Measurements from ENCODE around the gene HTRA1. TPM values are rescaled to one million over a fixed set of nuclear protein-coding genes. Genes with fewer than 3 reads are reported as not detected.

The HTRA1 gene
- total and polyA plus RNA-seq, 7 donors, result 22.7 to 162 (median 119) TPM

DNA sequence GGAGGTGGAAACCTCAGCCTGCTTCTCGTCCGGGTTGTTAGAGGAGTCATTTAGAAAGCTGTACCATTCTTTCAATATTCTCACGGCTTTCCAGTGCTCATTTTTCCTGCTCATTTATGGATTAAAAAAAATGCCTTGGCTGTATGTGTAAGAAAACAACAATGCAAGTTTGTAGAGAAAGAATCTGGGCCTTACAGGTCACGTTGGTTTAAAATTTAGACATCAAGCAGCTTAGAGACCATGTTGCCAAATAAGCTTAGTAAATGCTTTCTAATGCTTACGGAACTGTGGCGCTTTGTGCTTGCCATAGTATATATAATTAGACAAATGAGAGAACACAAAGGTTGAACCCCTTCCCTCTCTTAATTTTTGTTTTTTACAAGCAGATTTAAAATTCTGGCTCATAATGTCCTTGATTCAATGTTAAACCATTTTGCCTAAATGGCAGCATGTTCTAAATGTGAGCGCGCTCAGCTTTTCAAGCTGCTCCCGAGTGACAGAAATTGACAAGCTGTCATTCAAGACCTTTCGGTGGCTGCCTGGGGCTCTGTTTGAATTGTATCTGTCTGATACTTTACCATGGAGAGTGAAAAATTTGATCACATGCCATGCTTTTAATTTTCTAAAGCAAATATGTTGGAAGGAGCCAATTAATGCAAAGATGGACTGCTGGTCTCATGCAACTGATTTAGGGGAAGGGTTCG, 5.8 kb upstream of the HTRA1 start:
- Histone ChIP-seq H3K9me3 (no peaks in the 10 kb centered on the region), H3K4me3 (no peak overlapping the region), H3K36me3 (no peaks in the 10 kb centered on the region), H3K27me3 (no peaks in the 10 kb centered on the region), H3K27ac (no peak overlapping the region), H3K4me1 (peaks cover 0 to 6% (median 3%) of the 10 kb centered on the region in 4 donors)
- intact Hi-C loops (cut with DNase I), result no loop called here
- DNase-seq, result no peak
- TF ChIP-seq EP300 (IDR thresholded peaks at IDR 0.05), result no peak
- 91 to 92% methylated on average over 11 of the region's 11 CpGs for WGBS, 2 donors

DNA sequence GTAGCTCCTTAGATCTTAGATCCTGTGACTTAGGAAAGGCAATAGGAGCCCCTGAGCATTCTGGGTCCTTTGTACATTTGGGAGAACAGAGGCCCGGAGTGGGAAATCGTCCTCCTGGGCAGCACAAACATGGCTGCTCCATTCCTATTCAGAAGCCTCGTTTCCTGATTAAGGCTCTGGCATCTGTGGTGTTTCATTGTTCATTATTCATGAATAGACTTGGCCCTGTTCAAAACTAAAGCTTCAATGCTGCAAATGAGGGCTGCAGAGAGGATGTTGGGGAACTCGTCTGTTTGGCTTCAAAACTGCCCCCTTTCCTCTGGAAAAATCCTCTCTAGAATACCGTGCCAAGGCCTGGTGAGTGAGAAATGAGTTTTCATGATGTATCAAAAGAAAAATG, 3.4 kb upstream of the HTRA1 start:
- no peak overlapping the region for H3K27ac ChIP-seq
- no peak overlapping the region for H3K4me3 ChIP-seq
- no peak for DNase-seq
- peaks cover 3 to 15% (median 8%) of the 10 kb centered on the region in 4 donors for H3K4me1 ChIP-seq
- no peaks in the 10 kb centered on the region for H3K27me3 ChIP-seq
- intact Hi-C loops (cut with DNase I), result no loop called here
- no peaks in the 10 kb centered on the region for H3K36me3 ChIP-seq
- TF ChIP-seq, protein P1, sequence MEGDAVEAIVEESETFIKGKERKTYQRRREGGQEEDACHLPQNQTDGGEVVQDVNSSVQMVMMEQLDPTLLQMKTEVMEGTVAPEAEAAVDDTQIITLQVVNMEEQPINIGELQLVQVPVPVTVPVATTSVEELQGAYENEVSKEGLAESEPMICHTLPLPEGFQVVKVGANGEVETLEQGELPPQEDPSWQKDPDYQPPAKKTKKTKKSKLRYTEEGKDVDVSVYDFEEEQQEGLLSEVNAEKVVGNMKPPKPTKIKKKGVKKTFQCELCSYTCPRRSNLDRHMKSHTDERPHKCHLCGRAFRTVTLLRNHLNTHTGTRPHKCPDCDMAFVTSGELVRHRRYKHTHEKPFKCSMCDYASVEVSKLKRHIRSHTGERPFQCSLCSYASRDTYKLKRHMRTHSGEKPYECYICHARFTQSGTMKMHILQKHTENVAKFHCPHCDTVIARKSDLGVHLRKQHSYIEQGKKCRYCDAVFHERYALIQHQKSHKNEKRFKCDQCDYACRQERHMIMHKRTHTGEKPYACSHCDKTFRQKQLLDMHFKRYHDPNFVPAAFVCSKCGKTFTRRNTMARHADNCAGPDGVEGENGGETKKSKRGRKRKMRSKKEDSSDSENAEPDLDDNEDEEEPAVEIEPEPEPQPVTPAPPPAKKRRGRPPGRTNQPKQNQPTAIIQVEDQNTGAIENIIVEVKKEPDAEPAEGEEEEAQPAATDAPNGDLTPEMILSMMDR (IDR thresholded peaks at IDR 0.05), result no peak
- TF ChIP-seq EP300 (IDR thresholded peaks at IDR 0.05) (no peak), POLR2AphosphoS5 (IDR thresholded peaks at IDR 0.05) (no peak), POLR2A (IDR thresholded peaks at IDR 0.05) (no peak)
- H3K9me3 ChIP-seq, result no peaks in the 10 kb centered on the region
- WGBS, 2 donors, result 73 to 75% methylated on average over 5 of the region's 5 CpGs

DNA sequence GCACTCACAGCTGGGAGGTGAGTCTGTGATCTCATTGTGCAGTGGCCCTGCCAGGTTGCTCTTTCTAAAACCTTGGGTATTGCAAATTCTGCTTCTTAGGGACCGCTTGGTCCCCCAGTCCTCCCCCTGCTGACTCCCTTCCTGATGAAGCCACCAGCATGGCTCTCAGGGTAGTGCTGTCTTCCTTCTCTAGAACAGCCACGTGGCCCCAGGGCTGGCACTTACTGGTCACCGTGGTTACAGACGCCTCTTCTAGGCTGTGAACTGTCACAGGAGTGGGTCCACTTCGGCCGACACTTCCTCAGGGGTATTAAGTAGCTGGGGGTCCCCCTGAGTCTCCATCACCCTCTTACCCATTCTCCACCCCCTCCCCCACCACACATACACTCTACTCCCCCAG, 2.7 kb upstream of the HTRA1 start:
- Histone ChIP-seq H3K4me1 (peaks cover 3 to 22% (median 15%) of the 10 kb centered on the region in 4 donors), H3K27me3 (no peaks in the 10 kb centered on the region), H3K4me3 (no peak overlapping the region), H3K36me3 (no peaks in the 10 kb centered on the region), H3K27ac (no peak overlapping the region), H3K9me3 (no peaks in the 10 kb centered on the region)
- intact Hi-C loops (cut with DNase I), result no loop called here
- WGBS, 2 donors, result 65 to 70% methylated on average over 6 of the region's 6 CpGs
- no peak for DNase-seq
- TF ChIP-seq, protein P1 (IDR thresholded peaks at IDR 0.05), result no peak
- TF ChIP-seq POLR2AphosphoS5 (IDR thresholded peaks at IDR 0.05) (no peak), EP300 (IDR thresholded peaks at IDR 0.05) (no peak), POLR2A (IDR thresholded peaks at IDR 0.05) (no peak)

DNA sequence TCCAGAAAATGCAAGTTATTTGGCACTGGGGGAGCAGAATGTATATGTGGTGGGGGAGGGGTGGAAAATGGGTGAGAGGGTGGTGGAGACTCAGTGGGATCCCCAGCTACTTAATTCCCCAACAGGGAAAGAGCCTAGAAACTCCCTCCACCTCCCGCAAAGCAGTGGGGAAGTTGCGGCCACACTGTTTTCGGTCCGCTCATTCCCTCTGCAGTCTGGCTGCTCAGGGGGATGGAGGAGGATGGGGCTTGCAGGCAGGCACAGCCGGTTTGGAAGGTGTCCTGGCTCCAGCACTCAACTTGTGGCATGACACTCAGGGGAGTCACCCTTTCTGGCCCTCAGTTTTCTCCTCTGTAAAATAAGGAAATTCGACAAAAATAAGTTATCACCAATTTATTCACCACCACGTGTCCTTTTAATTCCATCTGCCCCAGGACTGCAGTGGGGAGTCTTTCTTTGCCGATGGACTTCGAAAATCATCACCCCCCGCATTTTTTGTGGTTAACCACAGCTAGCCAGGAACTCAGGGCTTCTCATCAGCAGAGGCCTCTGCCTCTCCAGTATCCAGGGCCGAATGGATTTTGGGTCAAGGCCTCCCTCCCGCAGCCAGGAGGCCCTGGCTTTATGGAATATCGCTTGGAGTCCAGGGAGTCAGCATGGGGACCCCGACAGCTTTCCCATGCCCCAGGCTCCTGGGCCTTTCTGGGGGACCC, 1.6 kb upstream of the HTRA1 start:
- DNase-seq, result no peak
- TF ChIP-seq EP300 (IDR thresholded peaks at IDR 0.05), result no peak
- intact Hi-C loops (cut with DNase I), result loop anchor here (5.0 kb wide), 1 partner anchor 108 kb away; no protein-coding TSS in a partner anchor
- Histone ChIP-seq H3K36me3 (no peaks in the 10 kb centered on the region), H3K4me1 (peaks cover 3 to 32% (median 23%) of the 10 kb centered on the region in 4 donors), H3K9me3 (no peaks in the 10 kb centered on the region), H3K4me3 (no peak overlapping the region), H3K27ac (no peak overlapping the region), H3K27me3 (no peaks in the 10 kb centered on the region)
- WGBS, 2 donors, result 63 to 71% methylated on average over 14 of the region's 14 CpGs

DNA sequence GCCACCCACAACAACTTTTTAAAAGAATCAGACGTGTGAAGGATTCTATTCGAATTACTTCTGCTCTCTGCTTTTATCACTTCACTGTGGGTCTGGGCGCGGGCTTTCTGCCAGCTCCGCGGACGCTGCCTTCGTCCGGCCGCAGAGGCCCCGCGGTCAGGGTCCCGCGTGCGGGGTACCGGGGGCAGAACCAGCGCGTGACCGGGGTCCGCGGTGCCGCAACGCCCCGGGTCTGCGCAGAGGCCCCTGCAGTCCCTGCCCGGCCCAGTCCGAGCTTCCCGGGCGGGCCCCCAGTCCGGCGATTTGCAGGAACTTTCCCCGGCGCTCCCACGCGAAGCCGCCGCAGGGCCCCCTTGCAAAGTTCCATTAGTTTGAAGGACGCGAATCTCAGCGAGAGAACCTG, 461 bp upstream of the HTRA1 start:
- intact Hi-C loops (cut with DNase I), result loop anchor here (5.0 kb wide), 1 partner anchor 106 kb away; no protein-coding TSS in a partner anchor
- TF ChIP-seq POLR2AphosphoS5 (IDR thresholded peaks at IDR 0.05), result no peak
- TF ChIP-seq EP300 (IDR thresholded peaks at IDR 0.05), result no peak
- TF ChIP-seq, protein P1 (IDR thresholded peaks at IDR 0.05), result no peak
- no peak for TF ChIP-seq POLR2A (IDR thresholded peaks at IDR 0.05)
- no peaks in the 10 kb centered on the region for H3K9me3 ChIP-seq
- H3K36me3 ChIP-seq, result no peaks in the 10 kb centered on the region
- peak overlapping the region; percentile 84 to 93 (median 88) for H3K27ac ChIP-seq
- H3K4me1 ChIP-seq, result peaks cover 3 to 33% (median 24%) of the 10 kb centered on the region in 4 donors
- H3K27me3 ChIP-seq, result no peaks in the 10 kb centered on the region
- H3K4me3 ChIP-seq, result peak overlapping the region; percentile 65 to 83 (median 71)
- no peak for DNase-seq
- 1 to 2% methylated on average over 40 of the region's 40 CpGs for WGBS, 2 donors

Data from sigmoid colon (tissue), 7 donors.